Fibroblast of skin of left quadriceps (primary cell): ENCODE results near the gene PITPNM2.
A peak's percentile ranks its signal among the peaks of the same experiment; 100 is the strongest.
"Not testable (repeated sequence)": the region's sequence is repeated elsewhere in the genome, so short reads cannot be mapped to it uniquely, and the experiment has no call there.

Experiments used
- DNase-seq, 2 experiments: peaks; one replicate each; pipeline ENCODE4 v3.0.0-alpha.2; 2013; ENCODE audit warnings: low read depth in 2 of 2

The PITPNM2 gene

DNA sequence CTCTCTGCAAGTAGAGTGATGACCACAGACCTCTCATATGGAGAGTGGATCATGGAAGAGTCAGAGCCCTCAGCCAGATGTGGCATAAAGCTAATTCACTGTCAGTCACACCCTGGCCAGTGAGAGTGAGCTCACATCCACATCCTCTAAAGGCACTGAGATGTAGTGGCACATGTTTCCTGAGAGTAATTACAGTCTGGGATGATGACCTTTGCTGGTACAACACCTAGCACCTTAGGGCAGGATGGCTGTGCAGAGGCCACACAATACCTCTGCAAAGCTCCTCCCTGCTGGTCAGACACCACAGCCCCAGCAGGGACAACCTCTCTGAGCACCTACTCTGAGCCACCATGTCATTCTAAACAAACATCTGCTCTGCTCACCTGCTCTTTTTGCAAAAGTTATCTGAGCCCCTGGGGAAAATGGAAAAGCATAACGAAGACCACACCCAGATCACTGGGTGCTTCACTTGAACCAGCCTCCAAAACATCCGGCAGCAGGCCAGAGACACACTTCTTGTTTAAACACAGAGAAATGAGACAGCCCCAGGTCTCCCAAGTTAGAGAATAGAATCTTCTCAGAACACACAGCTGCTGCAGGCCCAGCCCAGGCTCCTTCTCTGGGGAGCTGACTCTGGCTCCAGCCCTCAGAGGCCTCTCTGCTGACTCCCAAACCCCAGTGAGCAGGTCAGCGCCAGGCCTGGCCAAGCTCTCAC, 30.3 kb downstream of the PITPNM2 start:
- DNase-seq = no peak

DNA sequence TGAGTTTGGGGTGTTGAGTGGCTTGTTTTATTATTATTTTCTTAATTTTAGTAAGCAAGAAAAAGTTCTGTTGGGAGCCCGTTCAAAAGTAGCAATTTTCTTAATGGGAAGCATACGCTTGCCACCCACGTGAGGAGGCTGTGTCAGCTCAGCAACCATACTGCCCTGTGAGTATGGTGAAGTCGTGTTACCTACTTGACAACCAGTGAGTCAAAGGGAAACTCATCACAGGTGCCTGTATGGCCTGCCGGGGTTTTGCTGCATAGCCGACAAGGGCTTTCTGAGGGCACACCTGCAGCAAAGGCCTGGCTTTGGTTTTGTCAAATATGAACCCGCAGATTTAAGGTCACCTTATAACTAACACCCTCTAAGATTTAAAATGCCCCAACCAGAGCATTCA, 31.1 kb downstream of the PITPNM2 start:
- DNase-seq = no peak

DNA sequence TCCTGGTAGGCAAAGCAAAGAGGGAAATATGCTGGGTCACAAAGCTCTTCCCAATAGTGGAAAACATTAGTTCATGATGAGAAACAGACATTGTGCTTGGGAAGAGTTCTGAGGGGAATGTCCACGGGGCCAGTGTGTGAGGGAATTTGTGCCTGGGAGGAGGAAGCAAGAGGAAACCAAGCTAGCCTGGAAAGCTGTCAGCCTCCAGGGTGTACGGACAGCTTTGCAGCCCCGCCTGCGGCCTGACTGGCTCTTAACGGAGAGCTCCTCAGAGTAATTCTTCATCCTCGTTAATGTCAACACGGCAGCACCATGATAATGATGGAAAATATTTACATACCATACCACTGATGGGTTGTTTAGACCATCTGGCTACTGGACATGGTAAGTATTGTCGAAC, 32.4 kb downstream of the PITPNM2 start:
- DNase-seq = no peak

DNA sequence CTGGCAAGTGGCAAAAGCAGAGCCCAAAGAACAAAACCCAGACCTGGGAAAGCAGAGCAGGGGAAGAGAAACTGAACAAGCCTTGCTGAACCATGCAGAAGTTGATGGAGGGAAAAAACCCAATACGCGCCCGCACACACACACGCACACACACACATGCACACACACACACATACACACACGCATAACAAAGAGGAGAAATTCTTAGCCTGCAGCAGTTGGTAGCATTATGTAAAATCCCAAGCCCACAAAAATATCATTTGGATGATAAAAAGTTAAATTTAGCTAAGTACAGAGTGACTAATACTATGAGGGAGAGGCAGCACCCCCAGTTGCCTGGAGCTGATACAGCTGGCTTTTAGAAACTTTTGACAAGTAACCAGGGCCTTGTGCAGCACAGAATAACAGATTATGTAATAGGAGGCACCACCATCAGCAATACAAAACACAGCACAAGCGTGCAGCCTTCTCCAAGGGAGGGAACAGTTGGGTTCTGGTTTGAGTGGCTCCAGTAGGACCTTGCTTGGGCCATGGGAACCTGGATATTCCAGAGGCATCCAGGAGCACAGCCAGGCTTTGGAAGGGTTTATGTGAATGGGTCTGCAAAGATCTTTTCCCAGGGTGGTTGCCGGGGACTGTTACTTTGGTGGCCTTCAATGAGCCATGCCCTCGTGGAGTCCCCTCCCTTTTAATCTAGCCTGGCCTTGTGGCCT, 35.3 kb downstream of the PITPNM2 start:
- DNase-seq = peak; percentile 84 to 85

DNA sequence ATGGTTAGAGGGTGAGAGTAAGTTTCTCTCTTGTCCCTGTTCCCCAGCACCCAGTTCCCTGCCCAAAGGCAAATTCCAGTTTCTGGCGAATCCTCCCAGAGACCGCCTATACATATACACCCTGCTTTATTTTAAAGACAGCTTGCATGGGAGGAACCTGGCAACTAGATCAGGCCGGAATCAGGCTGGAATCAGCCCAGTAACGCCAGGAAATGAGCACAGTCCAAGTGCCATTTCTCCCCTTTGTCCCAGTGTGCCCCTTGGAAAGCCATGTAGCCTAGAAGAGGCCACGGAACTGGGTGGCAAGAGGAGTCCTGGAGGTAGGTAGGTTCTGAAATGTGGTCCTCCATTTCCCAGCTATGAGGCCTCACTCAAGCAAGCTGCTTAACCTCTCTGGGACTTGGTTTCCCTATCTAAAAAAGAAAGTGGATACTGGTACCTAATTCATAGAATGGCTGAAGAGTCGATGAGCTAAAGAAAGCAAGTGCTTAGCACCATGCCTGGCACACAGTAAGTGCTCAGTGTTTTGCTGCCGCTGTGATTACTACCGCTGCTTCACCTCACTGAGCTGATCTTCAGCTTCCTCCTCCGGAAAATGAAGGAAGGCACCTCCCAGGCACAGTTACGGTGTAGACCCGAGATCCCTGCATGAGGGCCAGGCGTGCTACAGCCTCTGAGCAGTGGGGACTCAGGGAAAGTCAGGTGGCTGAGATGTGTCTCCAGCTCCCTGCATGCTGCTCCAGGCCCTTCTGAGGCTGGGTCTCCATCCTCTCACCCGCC, 36.4 kb downstream of the PITPNM2 start:
- no peak for DNase-seq

DNA sequence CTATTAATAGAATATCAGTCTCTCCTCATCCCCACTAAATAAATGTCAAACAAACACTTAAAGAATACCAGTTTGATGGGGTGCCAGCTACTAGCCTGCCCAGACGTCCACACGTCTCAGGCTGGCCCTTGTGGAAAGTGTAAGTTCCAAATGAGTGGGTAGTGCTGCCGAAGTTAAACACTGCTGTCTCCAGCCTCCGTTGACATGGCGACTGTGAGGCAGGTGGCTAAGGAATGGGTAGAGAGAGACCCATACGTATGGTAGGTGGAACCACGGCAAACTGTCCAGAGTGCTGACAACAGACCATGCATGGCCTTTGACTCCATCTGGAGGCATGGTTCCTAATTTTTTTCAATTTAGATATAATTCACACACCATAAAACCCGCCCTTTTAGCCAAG, 37.9 kb downstream of the PITPNM2 start:
- DNase-seq = no peak

DNA sequence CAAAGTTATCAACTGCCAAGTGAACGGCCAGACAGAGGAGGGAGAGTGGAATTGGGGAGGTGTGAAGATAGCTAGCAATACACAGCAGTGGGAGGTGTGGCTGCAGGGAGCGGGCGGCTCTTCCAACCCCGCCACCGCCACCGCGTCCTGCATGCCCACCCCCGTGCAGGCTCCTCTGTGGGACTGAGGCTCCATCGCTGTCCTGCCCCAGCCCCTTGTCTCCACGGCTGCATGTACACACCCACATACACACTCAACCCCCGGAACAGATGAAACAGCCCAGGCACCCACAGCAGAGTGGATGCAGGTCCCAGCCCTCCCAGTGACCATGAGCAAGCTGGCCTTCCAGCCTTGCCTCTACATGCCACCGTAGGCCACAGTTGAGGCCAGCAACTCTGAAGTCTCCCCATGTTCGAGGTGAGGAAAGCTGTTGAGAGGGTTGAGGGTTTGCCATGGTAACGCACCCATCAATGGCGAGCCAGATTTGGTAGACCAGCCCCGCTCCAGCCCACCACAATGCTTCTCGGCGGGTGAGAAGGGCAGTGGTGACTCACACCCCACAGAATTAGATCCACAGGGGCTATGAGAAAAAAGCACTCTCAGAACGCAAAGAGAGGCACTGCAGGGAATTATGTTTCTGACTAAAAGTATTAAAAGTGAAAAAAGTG, 39.3 kb downstream of the PITPNM2 start:
- DNase-seq = no peak

DNA sequence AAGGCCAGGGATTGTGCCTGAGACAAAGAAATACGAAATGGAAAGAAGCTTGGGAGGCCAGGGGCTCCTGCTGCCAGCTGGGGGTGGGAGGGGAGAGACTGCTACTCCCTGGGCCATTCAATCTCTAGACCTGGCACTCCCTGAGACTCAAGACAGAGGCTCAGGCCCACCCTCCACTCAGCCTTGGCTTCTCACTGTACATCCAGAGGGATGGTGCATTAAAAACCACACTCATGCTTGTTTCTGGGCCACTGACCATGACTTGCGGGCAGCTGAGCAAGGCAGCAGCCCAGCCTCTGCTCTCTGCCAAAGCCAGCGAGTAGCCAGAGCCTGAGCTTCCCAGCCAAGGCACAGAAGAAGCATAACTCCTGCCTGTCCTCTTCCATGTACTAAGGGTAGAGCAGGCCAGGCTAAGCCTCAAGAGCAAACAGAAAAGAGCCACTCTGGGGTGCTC, 41.5 kb downstream of the PITPNM2 start:
- no peak for DNase-seq

DNA sequence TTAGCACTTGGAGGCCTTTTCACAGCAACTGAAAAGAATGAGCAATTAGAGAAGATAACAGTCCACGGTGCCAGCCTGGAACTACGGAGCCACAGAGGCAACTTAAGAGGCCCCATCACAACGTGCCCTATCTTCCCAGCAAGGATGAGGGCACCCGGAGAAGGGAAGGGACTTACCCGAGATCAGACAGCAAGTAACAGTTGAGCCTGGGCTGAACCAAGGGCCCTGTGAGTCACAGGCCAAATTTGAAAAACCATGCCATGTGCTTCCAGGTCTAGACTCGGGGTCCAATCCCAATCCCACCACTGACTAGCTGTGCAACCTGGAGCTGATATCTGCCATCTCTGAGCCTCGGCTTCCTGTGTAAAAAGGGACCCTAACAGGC, 42.2 kb downstream of the PITPNM2 start:
- no peak for DNase-seq

DNA sequence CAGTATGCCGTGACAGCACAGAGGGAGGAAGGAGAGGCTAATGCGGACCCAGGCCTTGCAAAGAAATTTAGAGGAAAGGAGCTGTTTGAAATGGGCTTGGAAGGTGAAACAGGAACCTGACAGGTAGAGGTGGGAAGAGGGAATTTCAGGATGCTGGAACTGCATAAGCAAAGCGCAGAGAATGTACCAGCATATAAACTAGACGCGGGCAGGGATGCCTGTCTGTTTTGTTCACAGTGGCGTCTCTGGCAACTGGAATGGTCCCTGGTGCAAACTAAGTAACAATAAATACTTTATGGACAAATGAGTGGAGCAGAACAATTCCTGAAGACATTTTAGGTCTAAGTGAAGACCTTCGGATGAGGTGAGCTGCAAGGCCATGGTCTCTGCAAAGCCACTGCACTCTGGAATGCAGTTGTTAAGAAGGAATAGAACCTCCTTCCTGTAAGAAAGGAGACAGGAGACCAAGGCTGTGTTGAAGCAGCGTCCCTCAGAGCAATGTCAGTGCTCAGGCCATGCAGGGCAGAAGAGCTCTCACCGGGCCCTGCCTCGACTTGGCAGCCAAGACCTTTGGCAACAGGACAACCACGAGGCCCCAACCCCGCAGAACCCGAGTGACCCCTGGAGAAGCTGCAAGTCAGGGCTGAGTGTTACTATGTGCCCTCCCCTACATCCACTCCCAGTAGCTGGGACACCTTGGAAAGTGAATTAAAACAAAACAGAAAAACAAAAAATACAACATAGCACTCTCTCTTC, 42.8 kb downstream of the PITPNM2 start:
- DNase-seq = no peak

DNA sequence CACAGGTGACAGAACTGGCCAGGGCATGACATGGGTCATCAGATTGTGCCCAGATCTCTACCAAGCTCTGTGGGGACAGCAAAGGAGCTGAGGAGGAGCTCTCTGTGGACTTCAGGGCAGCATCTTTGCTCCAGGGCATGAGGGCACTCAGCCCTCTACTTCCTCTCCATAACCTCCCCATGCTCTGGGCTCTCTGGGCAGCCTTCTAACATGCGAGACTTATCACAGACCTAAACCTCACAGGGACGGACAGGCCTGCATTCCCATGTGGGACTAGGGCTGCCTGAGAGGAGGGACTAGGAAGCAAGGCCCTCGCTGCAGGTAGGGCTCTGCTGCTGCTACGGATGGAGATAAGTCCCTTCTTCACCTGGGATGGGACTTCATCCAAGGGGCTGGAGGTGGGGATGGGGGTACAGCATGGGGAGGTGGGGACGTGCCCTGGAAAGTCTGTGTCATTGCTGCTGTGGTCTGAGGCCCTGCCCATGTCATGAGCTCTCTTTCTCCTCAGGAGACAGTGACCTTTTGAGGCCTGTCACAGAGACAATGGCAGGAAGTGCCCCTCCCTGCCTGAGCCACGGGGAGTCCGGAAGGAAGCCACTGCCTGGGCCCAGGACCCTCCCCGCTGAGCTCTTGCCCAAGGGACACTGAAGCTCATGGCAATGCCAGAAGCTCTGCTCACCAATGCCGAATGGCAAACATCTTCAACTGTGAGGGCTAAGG, 44.1 kb downstream of the PITPNM2 start:
- no peak for DNase-seq

DNA sequence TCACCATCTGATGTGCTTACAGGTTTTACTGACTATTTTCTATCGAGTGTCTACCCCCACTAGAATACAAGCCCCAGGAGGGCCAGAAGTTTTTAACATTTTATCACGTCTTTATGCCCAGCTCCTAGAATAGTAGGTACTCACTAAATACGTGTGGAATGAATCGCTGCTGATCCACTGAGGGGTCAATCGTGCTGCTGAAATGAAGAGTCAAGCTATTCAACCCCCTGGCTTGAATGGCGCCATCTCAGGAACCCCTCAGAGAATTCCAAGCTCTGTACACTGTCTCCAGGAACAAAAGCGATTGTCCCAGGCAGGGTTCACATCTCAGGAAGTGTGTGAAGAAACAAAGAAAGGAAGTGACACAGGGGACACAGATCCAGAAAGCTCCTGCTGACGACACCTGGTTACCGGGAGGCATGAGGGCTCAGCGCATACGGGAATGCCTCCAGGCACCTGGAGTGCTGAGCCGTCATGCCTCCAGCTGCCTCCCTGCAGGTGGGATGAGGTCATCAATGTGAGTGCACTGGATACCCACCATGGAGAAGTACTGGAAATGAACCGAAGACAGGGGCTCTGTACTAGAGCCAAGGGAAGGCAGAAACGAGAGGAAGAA, 45.6 kb downstream of the PITPNM2 start:
- no peak for DNase-seq

DNA sequence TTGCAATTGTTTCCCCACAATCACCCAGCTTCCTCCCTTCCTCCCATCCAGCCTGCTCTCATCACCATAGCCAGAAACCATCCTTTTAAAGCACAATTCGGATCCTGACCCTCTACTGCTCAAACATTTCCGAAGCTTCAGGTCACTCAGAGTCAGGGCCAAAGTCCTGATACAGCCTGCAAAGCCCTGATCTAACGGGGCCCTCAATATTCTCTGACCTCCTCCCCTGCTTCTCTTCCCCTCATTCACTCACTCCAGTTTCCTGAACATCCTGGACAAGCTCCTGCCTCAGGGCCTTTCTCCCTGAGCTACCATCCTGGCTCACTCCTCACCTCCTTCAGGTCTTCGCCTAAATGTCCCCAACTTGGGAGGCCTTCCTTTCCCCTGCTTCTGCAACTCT, 46.1 kb downstream of the PITPNM2 start:
- DNase-seq = no peak

DNA sequence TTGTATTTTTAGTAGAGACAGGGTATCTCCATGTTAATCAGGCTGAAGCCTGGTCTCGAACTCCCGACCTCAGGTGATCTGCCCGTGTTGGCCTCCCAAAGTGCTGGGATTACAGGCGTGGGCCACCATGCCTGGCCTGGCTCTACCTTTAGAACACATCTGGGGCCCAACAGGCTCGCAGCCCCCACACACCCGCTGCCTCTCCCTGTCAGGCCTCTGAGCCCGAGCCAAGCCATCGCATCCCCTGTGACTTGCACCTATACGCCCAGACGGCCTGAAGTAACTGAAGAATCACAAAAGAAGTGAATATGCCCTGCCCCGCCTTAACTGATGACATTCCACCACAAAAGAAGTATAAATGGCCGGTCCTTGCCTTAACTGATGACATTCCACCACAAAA, 46.8 kb downstream of the PITPNM2 start:
- not testable (repeated sequence) for DNase-seq

DNA sequence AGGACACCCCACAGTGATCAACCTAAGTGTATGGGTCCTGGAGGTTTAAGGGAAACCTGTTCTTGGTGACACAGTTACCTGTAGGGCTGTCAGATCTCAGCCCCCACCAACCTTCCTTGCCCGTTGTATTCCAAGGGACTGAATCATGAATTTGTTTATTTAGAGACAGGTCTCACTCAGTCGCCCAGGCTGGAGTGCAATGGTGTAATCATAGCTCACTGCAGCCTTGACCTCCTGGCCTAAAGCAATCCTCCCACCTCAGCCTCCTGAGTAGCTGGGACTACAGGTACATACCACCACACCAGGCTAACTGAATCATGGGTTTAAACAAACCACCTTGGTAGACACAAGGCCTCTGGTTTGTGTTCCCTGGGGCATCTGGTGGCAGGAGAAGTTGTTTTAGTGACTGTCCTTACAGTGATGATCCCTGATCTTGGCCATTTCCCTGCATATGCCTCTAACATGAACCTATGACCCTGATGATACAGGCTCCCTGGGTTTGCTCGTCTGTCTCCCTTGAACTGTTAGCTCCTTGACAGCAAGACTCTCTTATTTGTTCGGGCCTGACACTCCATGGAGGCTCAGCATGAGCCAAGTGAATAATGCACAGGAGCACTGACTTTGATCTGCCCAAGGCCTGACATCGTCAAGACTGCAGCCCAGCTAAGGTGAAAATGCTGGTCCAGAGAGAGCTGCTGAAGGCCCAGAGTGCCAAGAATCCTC, 47.9 kb downstream of the PITPNM2 start:
- DNase-seq = no peak

DNA sequence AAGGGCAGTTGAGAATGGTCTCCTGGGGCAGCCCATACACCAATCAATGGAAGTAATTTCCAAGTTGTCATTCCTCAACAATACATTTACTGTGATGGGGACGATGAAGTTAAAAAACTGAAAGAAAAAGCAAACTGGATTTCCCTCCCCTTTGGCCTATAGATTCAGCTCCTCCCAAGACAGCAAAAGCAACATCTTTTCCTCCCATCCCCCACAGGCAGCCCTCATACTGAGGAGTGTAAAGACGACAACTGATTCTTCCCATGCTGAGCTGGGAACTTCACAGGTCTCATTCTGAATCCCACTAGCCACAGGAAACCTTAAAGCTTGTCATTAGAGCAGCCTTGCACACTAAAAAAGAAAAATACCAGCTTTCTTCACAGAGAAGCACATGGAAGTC, 48.5 kb downstream of the PITPNM2 start:
- no peak for DNase-seq

DNA sequence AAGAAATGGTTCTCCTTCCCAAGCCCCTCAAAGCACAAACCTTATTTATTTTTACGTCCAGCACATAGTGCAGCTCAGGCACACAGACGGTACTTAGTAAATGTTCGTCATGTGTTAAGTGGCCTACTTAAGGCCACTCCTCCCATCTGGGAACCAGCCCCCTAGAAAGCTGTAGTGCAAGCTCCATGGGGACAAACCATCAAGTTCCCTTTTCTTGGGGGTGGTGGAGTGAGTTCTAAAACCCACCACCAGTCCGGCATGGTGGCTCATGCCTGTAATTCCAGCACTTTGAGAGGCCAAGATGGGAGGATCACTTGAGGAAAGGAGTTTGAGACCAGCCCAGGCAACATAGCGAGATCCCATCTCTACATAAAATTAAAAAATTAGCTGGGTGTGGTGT, 49.4 kb downstream of the PITPNM2 start:
- DNase-seq = no peak
